ENCODE measurements around the gene CHTF18. TPM values are rescaled to one million over a fixed set of nuclear protein-coding genes. Genes with fewer than 3 reads are reported as not detected.
"Not testable (repeated sequence)": the region's sequence is repeated elsewhere in the genome, so short reads cannot be mapped to it uniquely, and the experiment has no call there.

The CHTF18 gene
- total RNA-seq, 1 donor, result 8.8 TPM

- Histone ChIP-seq H3K4me3 (ENCODE audit: low read length) (no peak overlapping the region), H3K27me3 (ENCODE audit: insufficient read depth, low read length) (no peaks in the 10 kb centered on the region), H3K4me1 (ENCODE audit: insufficient read depth, low read length) (peaks cover 22% of the 10 kb centered on the region), H3K9me3 (ENCODE audit: low read depth, low read length) (no peaks in the 10 kb centered on the region)
Measured at GRCh38 chr16:752007-752312, 36.5 kb upstream of the CHTF18 start.

GRCh38 chr16:754121-754607 is 34.3 kb upstream of the CHTF18 start:
- H3K4me3 ChIP-seq (ENCODE audit: low read length), result not testable (repeated sequence)

GRCh38 chr16:754656-755055 is 33.8 kb upstream of the CHTF18 start:
- H3K9me3 ChIP-seq (ENCODE audit: low read depth, low read length), result no peaks in the 10 kb centered on the region
- no peak overlapping the region for H3K4me3 ChIP-seq (ENCODE audit: low read length)
- H3K27me3 ChIP-seq (ENCODE audit: insufficient read depth, low read length), result no peaks in the 10 kb centered on the region
- H3K4me1 ChIP-seq (ENCODE audit: insufficient read depth, low read length), result peaks cover 30% of the 10 kb centered on the region

More at GRCh38 chr16:754121-754607, 34.3 kb upstream of the CHTF18 start:
- not testable (repeated sequence) for H3K27me3 ChIP-seq (ENCODE audit: insufficient read depth, low read length); H3K9me3 ChIP-seq (ENCODE audit: low read depth, low read length)
- peaks cover 30% of the 10 kb centered on the region for H3K4me1 ChIP-seq (ENCODE audit: insufficient read depth, low read length)

- H3K4me1 ChIP-seq (ENCODE audit: insufficient read depth, low read length), result peaks cover 30% of the 10 kb centered on the region
Measured at GRCh38 chr16:756428-756827, 32.0 kb upstream of the CHTF18 start.

GRCh38 chr16:759110-759910 is 29.1 kb upstream of the CHTF18 start:
- no peak overlapping the region for H3K4me3 ChIP-seq (ENCODE audit: low read length)
- no peaks in the 10 kb centered on the region for H3K27me3 ChIP-seq (ENCODE audit: insufficient read depth, low read length)
- no peaks in the 10 kb centered on the region for H3K9me3 ChIP-seq (ENCODE audit: low read depth, low read length)
- H3K4me1 ChIP-seq (ENCODE audit: insufficient read depth, low read length), result peaks cover 25% of the 10 kb centered on the region

More at GRCh38 chr16:756428-756827, 32.0 kb upstream of the CHTF18 start:
- Histone ChIP-seq H3K4me3 (ENCODE audit: low read length) (no peak overlapping the region), H3K27me3 (ENCODE audit: insufficient read depth, low read length) (no peaks in the 10 kb centered on the region), H3K9me3 (ENCODE audit: low read depth, low read length) (no peaks in the 10 kb centered on the region)

- Histone ChIP-seq H3K27me3 (ENCODE audit: insufficient read depth, low read length) (no peaks in the 10 kb centered on the region), H3K4me1 (ENCODE audit: insufficient read depth, low read length) (peaks cover 18% of the 10 kb centered on the region), H3K4me3 (ENCODE audit: low read length) (no peak overlapping the region), H3K9me3 (ENCODE audit: low read depth, low read length) (no peaks in the 10 kb centered on the region)
Measured at GRCh38 chr16:760065-760464, 28.4 kb upstream of the CHTF18 start.

GRCh38 chr16:760545-761343 is 27.7 kb upstream of the CHTF18 start, which contains the start of gene MSLN:
Gene MSLN, plus strand, starts transcription at chr16:760734. Its CDS starts 1,947 bp downstream, at chr16:762681.
- Histone ChIP-seq H3K27me3 (ENCODE audit: insufficient read depth, low read length) (no peaks in the 10 kb centered on the region), H3K4me1 (ENCODE audit: insufficient read depth, low read length) (peaks cover 11% of the 10 kb centered on the region), H3K9me3 (ENCODE audit: low read depth, low read length) (no peaks in the 10 kb centered on the region), H3K4me3 (ENCODE audit: low read length) (no peak within 1 kb of the TSS)

- H3K27me3 ChIP-seq (ENCODE audit: insufficient read depth, low read length), result no peaks in the 10 kb centered on the region
- H3K9me3 ChIP-seq (ENCODE audit: low read depth, low read length), result no peaks in the 10 kb centered on the region
- no peak overlapping the region for H3K4me3 ChIP-seq (ENCODE audit: low read length)
- H3K4me1 ChIP-seq (ENCODE audit: insufficient read depth, low read length), result peaks cover 8% of the 10 kb centered on the region
Measured at GRCh38 chr16:761625-762513, 26.6 kb upstream of the CHTF18 start.

GRCh38 chr16:762595-763268 is 25.7 kb upstream of the CHTF18 start:
- H3K9me3 ChIP-seq (ENCODE audit: low read depth, low read length), result no peaks in the 10 kb centered on the region
- H3K4me1 ChIP-seq (ENCODE audit: insufficient read depth, low read length), result peaks cover 4% of the 10 kb centered on the region
- H3K4me3 ChIP-seq (ENCODE audit: low read length), result no peak overlapping the region
- H3K27me3 ChIP-seq (ENCODE audit: insufficient read depth, low read length), result no peaks in the 10 kb centered on the region

GRCh38 chr16:763369-764183 is 24.8 kb upstream of the CHTF18 start:
- Histone ChIP-seq H3K4me1 (ENCODE audit: insufficient read depth, low read length) (no peaks in the 10 kb centered on the region), H3K9me3 (ENCODE audit: low read depth, low read length) (no peaks in the 10 kb centered on the region), H3K4me3 (ENCODE audit: low read length) (no peak overlapping the region), H3K27me3 (ENCODE audit: insufficient read depth, low read length) (no peaks in the 10 kb centered on the region)

- Histone ChIP-seq H3K4me3 (ENCODE audit: low read length) (no peak overlapping the region), H3K9me3 (ENCODE audit: low read depth, low read length) (no peaks in the 10 kb centered on the region), H3K4me1 (ENCODE audit: insufficient read depth, low read length) (no peaks in the 10 kb centered on the region), H3K27me3 (ENCODE audit: insufficient read depth, low read length) (no peaks in the 10 kb centered on the region)
Measured at GRCh38 chr16:764184-764750, 24.2 kb upstream of the CHTF18 start.

GRCh38 chr16:764848-765487 is 23.5 kb upstream of the CHTF18 start:
- Histone ChIP-seq H3K4me3 (ENCODE audit: low read length) (no peak overlapping the region), H3K9me3 (ENCODE audit: low read depth, low read length) (no peaks in the 10 kb centered on the region), H3K27me3 (ENCODE audit: insufficient read depth, low read length) (no peaks in the 10 kb centered on the region), H3K4me1 (ENCODE audit: insufficient read depth, low read length) (no peaks in the 10 kb centered on the region)

GRCh38 chr16:765488-765865 is 22.9 kb upstream of the CHTF18 start:
- H3K4me3 ChIP-seq (ENCODE audit: low read length), result no peak overlapping the region
- H3K27me3 ChIP-seq (ENCODE audit: insufficient read depth, low read length), result no peaks in the 10 kb centered on the region
- no peaks in the 10 kb centered on the region for H3K4me1 ChIP-seq (ENCODE audit: insufficient read depth, low read length)
- H3K9me3 ChIP-seq (ENCODE audit: low read depth, low read length), result no peaks in the 10 kb centered on the region

All from mononuclear cell (primary cell).